ENCODE results near the gene APOBEC3A. TPM values are rescaled to one million over a fixed set of nuclear protein-coding genes. Genes with fewer than 3 reads are reported as not detected.
"Not testable (repeated sequence)": the region's sequence is repeated elsewhere in the genome, so short reads cannot be mapped to it uniquely, and the experiment has no call there.

Gene APOBEC3A
- total and polyA plus RNA-seq, 2 experiments from 2014 or later: not detected

- WGBS (ENCODE audit: low lambda C conversion rate, missing lambda C conversion rate): 53% methylated on average over 14 of the region's 15 CpGs
- Histone ChIP-seq H4K20me1 (ENCODE audit: insufficient read depth, poor library complexity, severe bottlenecking) (no peaks in the 10 kb centered on the region), H3K4me2 (no peak overlapping the region), H3K36me3 (replicated peaks; ENCODE audit: insufficient read depth, low read depth) (no peaks in the 10 kb centered on the region), H3K9me2 (replicated peaks; ENCODE audit: insufficient read depth) (no peaks in the 10 kb centered on the region), H3K27me3 (no peaks in the 10 kb centered on the region), H3K79me2 (no peaks in the 10 kb centered on the region), H3K27ac (no peak overlapping the region), H3K4me3 (no peak overlapping the region), H3K4me1 (ENCODE audit: insufficient read depth) (no peaks in the 10 kb centered on the region), H3K9me3 (ENCODE audit: low read depth) (no peaks in the 10 kb centered on the region), H2AFZ (no peak overlapping the region)
- DNase-seq (ENCODE audit: low spot score): peak; percentile 65
- TF ChIP-seq CTCF (IDR thresholded peaks at IDR 0.05; ENCODE audit: poor library complexity) (peak; percentile 67), EZH2 (IDR thresholded peaks at IDR 0.05; ENCODE audit: borderline replicate concordance) (no peak), EZH2phosphoT487 (IDR thresholded peaks at IDR 0.05; ENCODE audit: low read depth, severe bottlenecking, unreplicated experiment) (no peak)
Measured at GRCh38 chr22:38973289-38974169, 16.1 kb downstream of the APOBEC3A start.

- Histone ChIP-seq H3K4me2 (no peak overlapping the region), H3K27me3 (no peaks in the 10 kb centered on the region), H3K27ac (no peak overlapping the region), H3K79me2 (no peaks in the 10 kb centered on the region), H4K20me1 (ENCODE audit: insufficient read depth, poor library complexity, severe bottlenecking) (no peaks in the 10 kb centered on the region), H3K4me1 (ENCODE audit: insufficient read depth) (no peaks in the 10 kb centered on the region), H3K36me3 (replicated peaks; ENCODE audit: insufficient read depth, low read depth) (no peaks in the 10 kb centered on the region), H3K4me3 (no peak overlapping the region), H3K9me2 (replicated peaks; ENCODE audit: insufficient read depth) (no peaks in the 10 kb centered on the region), H3K9me3 (ENCODE audit: low read depth) (no peaks in the 10 kb centered on the region), H2AFZ (no peak overlapping the region)
- WGBS (ENCODE audit: low lambda C conversion rate, missing lambda C conversion rate): 92% methylated on average over 18 of the region's 18 CpGs
- no peak for TF ChIP-seq EZH2phosphoT487 (IDR thresholded peaks at IDR 0.05; ENCODE audit: low read depth, severe bottlenecking, unreplicated experiment)
- no peak for TF ChIP-seq EZH2 (IDR thresholded peaks at IDR 0.05; ENCODE audit: borderline replicate concordance)
- no peak for TF ChIP-seq CTCF (IDR thresholded peaks at IDR 0.05; ENCODE audit: poor library complexity)
- no peak for DNase-seq (ENCODE audit: low spot score)
Measured at GRCh38 chr22:38974170-38974825, 16.9 kb downstream of the APOBEC3A start.

- H3K4me3 ChIP-seq: no peak overlapping the region
- TF ChIP-seq EZH2phosphoT487 (IDR thresholded peaks at IDR 0.05; ENCODE audit: low read depth, severe bottlenecking, unreplicated experiment): no peak
- TF ChIP-seq CTCF (IDR thresholded peaks at IDR 0.05; ENCODE audit: poor library complexity): no peak
- no peak for TF ChIP-seq EZH2 (IDR thresholded peaks at IDR 0.05; ENCODE audit: borderline replicate concordance)
- no peaks in the 10 kb centered on the region for H3K36me3 ChIP-seq (replicated peaks; ENCODE audit: insufficient read depth, low read depth)
- no peaks in the 10 kb centered on the region for H4K20me1 ChIP-seq (ENCODE audit: insufficient read depth, poor library complexity, severe bottlenecking)
- DNase-seq (ENCODE audit: low spot score): no peak
- H2AFZ ChIP-seq: no peak overlapping the region
- no peak overlapping the region for H3K4me2 ChIP-seq
- no peaks in the 10 kb centered on the region for H3K4me1 ChIP-seq (ENCODE audit: insufficient read depth)
- no peaks in the 10 kb centered on the region for H3K27me3 ChIP-seq
- H3K9me2 ChIP-seq (replicated peaks; ENCODE audit: insufficient read depth): no peaks in the 10 kb centered on the region
- H3K27ac ChIP-seq: no peak overlapping the region
- WGBS (ENCODE audit: low lambda C conversion rate, missing lambda C conversion rate): 93% methylated on average over 7 of the region's 7 CpGs
- H3K79me2 ChIP-seq: no peaks in the 10 kb centered on the region
- H3K9me3 ChIP-seq (ENCODE audit: low read depth): no peaks in the 10 kb centered on the region
Measured at GRCh38 chr22:38974826-38975175, 17.4 kb downstream of the APOBEC3A start.

GRCh38 chr22:38977289-38977688, 19.9 kb downstream of the APOBEC3A start:
- not testable (repeated sequence) for H3K79me2 ChIP-seq; H3K4me1 ChIP-seq (ENCODE audit: insufficient read depth); H3K36me3 ChIP-seq (replicated peaks; ENCODE audit: insufficient read depth, low read depth); H3K4me2 ChIP-seq; H3K9me2 ChIP-seq (replicated peaks; ENCODE audit: insufficient read depth); H3K27me3 ChIP-seq; H2AFZ ChIP-seq; H3K9me3 ChIP-seq (ENCODE audit: low read depth); H3K27ac ChIP-seq; DNase-seq (ENCODE audit: low spot score); H4K20me1 ChIP-seq (ENCODE audit: insufficient read depth, poor library complexity, severe bottlenecking); H3K4me3 ChIP-seq
- 95% methylated on average over 4 of the region's 4 CpGs for WGBS (ENCODE audit: low lambda C conversion rate, missing lambda C conversion rate)

- H3K36me3 ChIP-seq (replicated peaks; ENCODE audit: insufficient read depth, low read depth); DNase-seq (ENCODE audit: low spot score); H3K4me2 ChIP-seq; H3K79me2 ChIP-seq; H3K9me3 ChIP-seq (ENCODE audit: low read depth); H3K4me3 ChIP-seq; H3K27ac ChIP-seq; H2AFZ ChIP-seq; H4K20me1 ChIP-seq (ENCODE audit: insufficient read depth, poor library complexity, severe bottlenecking); H3K27me3 ChIP-seq; H3K9me2 ChIP-seq (replicated peaks; ENCODE audit: insufficient read depth): not testable (repeated sequence)
- H3K4me1 ChIP-seq (ENCODE audit: insufficient read depth): peaks cover 12% of the 10 kb centered on the region
- WGBS (ENCODE audit: low lambda C conversion rate, missing lambda C conversion rate): 68% methylated on average over 10 of the region's 10 CpGs
Measured at GRCh38 chr22:38980587-38980986, 23.2 kb downstream of the APOBEC3A start.

Measured in hepatocyte (in vitro differentiated cells).